ENCODE results near the gene GLIS1. TPM values are rescaled to one million over a fixed set of nuclear protein-coding genes. Genes with fewer than 3 reads are reported as not detected.

The GLIS1 gene
- total RNA-seq, 2 donors from 2014 or later: not detected

GRCh38 chr1:53689736-53690326 lies 49.1 kb downstream of the GLIS1 start:
- Mint-ChIP-seq H3K4me3 (no peak overlapping the region), H3K27ac (no peak overlapping the region), H3K9me3 (no peaks in the 10 kb centered on the region), H3K36me3 (no peaks in the 10 kb centered on the region), H3K27me3 (peaks cover 20% of the 10 kb centered on the region in 2 donors), H3K4me1 (ENCODE audit: low read depth in 2 of 2) (no peaks in the 10 kb centered on the region)
- no peak for ATAC-seq
- no peak for DNase-seq (ENCODE audit: low spot score)

- H3K4me1 Mint-ChIP-seq (ENCODE audit: low read depth in 2 of 2): no peaks in the 10 kb centered on the region
- H3K4me3 Mint-ChIP-seq: no peak overlapping the region
- no peak for DNase-seq (ENCODE audit: low spot score)
- no peak overlapping the region for H3K27ac Mint-ChIP-seq
- no peaks in the 10 kb centered on the region for H3K36me3 Mint-ChIP-seq
- ATAC-seq: no peak
- no peaks in the 10 kb centered on the region for H3K9me3 Mint-ChIP-seq
- H3K27me3 Mint-ChIP-seq: peaks cover 22 to 25% of the 10 kb centered on the region in 2 donors
Observed at GRCh38 chr1:53689223-53689622, 49.7 kb downstream of the GLIS1 start.

- Mint-ChIP-seq H3K9me3 (no peaks in the 10 kb centered on the region), H3K27me3 (peaks cover 22 to 25% of the 10 kb centered on the region in 2 donors), H3K27ac (no peak overlapping the region), H3K4me3 (no peak overlapping the region), H3K4me1 (ENCODE audit: low read depth in 2 of 2) (no peaks in the 10 kb centered on the region), H3K36me3 (no peaks in the 10 kb centered on the region)
- ATAC-seq: no peak
- DNase-seq (ENCODE audit: low spot score): no peak
Observed at GRCh38 chr1:53688381-53689102, 50.4 kb downstream of the GLIS1 start.

- Mint-ChIP-seq H3K27ac (no peak overlapping the region), H3K4me1 (ENCODE audit: low read depth in 2 of 2) (no peaks in the 10 kb centered on the region), H3K4me3 (no peak overlapping the region), H3K36me3 (no peaks in the 10 kb centered on the region), H3K27me3 (peaks cover 24 to 26% of the 10 kb centered on the region in 2 donors), H3K9me3 (no peaks in the 10 kb centered on the region)
- DNase-seq (ENCODE audit: low spot score): no peak
- no peak for ATAC-seq
Observed at GRCh38 chr1:53687901-53688300, 51.1 kb downstream of the GLIS1 start.

GRCh38 chr1:53687426-53687825 lies 51.5 kb downstream of the GLIS1 start:
- no peak for DNase-seq (ENCODE audit: low spot score)
- Mint-ChIP-seq H3K36me3 (no peaks in the 10 kb centered on the region), H3K27ac (no peak overlapping the region), H3K27me3 (peaks cover 29% of the 10 kb centered on the region in 2 donors), H3K9me3 (no peaks in the 10 kb centered on the region), H3K4me1 (ENCODE audit: low read depth in 2 of 2) (no peaks in the 10 kb centered on the region), H3K4me3 (no peak overlapping the region)
- no peak for ATAC-seq

- Mint-ChIP-seq H3K9me3 (no peaks in the 10 kb centered on the region), H3K27me3 (peaks cover 32 to 33% of the 10 kb centered on the region in 2 donors), H3K4me3 (no peak overlapping the region), H3K27ac (no peak overlapping the region), H3K36me3 (no peaks in the 10 kb centered on the region), H3K4me1 (ENCODE audit: low read depth in 2 of 2) (peaks cover 0 to 2% of the 10 kb centered on the region in 2 donors)
- ATAC-seq: no peak
- DNase-seq (ENCODE audit: low spot score): no peak
Observed at GRCh38 chr1:53686965-53687267, 52.0 kb downstream of the GLIS1 start.

GRCh38 chr1:53686091-53686964 lies 52.6 kb downstream of the GLIS1 start:
- H3K9me3 Mint-ChIP-seq: no peaks in the 10 kb centered on the region
- H3K4me1 Mint-ChIP-seq (ENCODE audit: low read depth in 2 of 2): peaks cover 0 to 3% of the 10 kb centered on the region in 2 donors
- no peaks in the 10 kb centered on the region for H3K36me3 Mint-ChIP-seq
- no peak overlapping the region for H3K27ac Mint-ChIP-seq
- no peak for DNase-seq (ENCODE audit: low spot score)
- ATAC-seq: no peak
- peaks cover 31 to 37% of the 10 kb centered on the region in 2 donors for H3K27me3 Mint-ChIP-seq
- H3K4me3 Mint-ChIP-seq: no peak overlapping the region

- Mint-ChIP-seq H3K4me1 (ENCODE audit: low read depth in 2 of 2) (peaks cover 0 to 3% of the 10 kb centered on the region in 2 donors), H3K27ac (no peak overlapping the region), H3K9me3 (no peaks in the 10 kb centered on the region), H3K4me3 (no peak overlapping the region), H3K27me3 (peaks cover 33 to 37% of the 10 kb centered on the region in 2 donors), H3K36me3 (no peaks in the 10 kb centered on the region)
- ATAC-seq: no peak
- DNase-seq (ENCODE audit: low spot score): no peak
Observed at GRCh38 chr1:53685272-53686051, 53.5 kb downstream of the GLIS1 start.

- Mint-ChIP-seq H3K27ac (no peak overlapping the region), H3K36me3 (no peaks in the 10 kb centered on the region)
Observed at GRCh38 chr1:53684741-53685140, 54.2 kb downstream of the GLIS1 start.

GRCh38 chr1:53683986-53684740 lies 54.8 kb downstream of the GLIS1 start:
- ATAC-seq (no peak), DNase-seq (ENCODE audit: low spot score) (no peak)
- Mint-ChIP-seq H3K4me1 (ENCODE audit: low read depth in 2 of 2) (peaks cover 0 to 3% of the 10 kb centered on the region in 2 donors), H3K4me3 (no peak overlapping the region), H3K27ac (no peak overlapping the region), H3K27me3 (peaks cover 33 to 37% of the 10 kb centered on the region in 2 donors), H3K9me3 (no peaks in the 10 kb centered on the region), H3K36me3 (no peaks in the 10 kb centered on the region)

More at GRCh38 chr1:53684741-53685140, 54.2 kb downstream of the GLIS1 start:
- ATAC-seq (no peak), DNase-seq (ENCODE audit: low spot score) (no peak)
- Mint-ChIP-seq H3K9me3 (no peaks in the 10 kb centered on the region), H3K27me3 (peaks cover 33 to 37% of the 10 kb centered on the region in 2 donors), H3K4me1 (ENCODE audit: low read depth in 2 of 2) (peaks cover 0 to 3% of the 10 kb centered on the region in 2 donors), H3K4me3 (no peak overlapping the region)

- no peak overlapping the region for H3K4me3 Mint-ChIP-seq
- peaks cover 33 to 37% of the 10 kb centered on the region in 2 donors for H3K27me3 Mint-ChIP-seq
- no peak overlapping the region for H3K27ac Mint-ChIP-seq
- DNase-seq (ENCODE audit: low spot score) (no peak), ATAC-seq (no peak)
- no peaks in the 10 kb centered on the region for H3K9me3 Mint-ChIP-seq
- H3K36me3 Mint-ChIP-seq: no peaks in the 10 kb centered on the region
- H3K4me1 Mint-ChIP-seq (ENCODE audit: low read depth in 2 of 2): peaks cover 0 to 3% of the 10 kb centered on the region in 2 donors
Observed at GRCh38 chr1:53682881-53683280, 56.1 kb downstream of the GLIS1 start.

GRCh38 chr1:53681977-53682685 lies 56.8 kb downstream of the GLIS1 start:
- ATAC-seq (no peak), DNase-seq (ENCODE audit: low spot score) (no peak)
- H3K9me3 Mint-ChIP-seq: no peaks in the 10 kb centered on the region
- no peak overlapping the region for H3K27ac Mint-ChIP-seq
- H3K4me1 Mint-ChIP-seq (ENCODE audit: low read depth in 2 of 2): peaks cover 0 to 3% of the 10 kb centered on the region in 2 donors
- no peaks in the 10 kb centered on the region for H3K36me3 Mint-ChIP-seq
- H3K27me3 Mint-ChIP-seq: peaks cover 35 to 37% of the 10 kb centered on the region in 2 donors
- H3K4me3 Mint-ChIP-seq: no peak overlapping the region

Data from natural killer cell treated with Interleukin-12 subunit alpha and Interleukin-12 subunit beta and Interleukin-15 and Interleukin-18, amount 100 ng/mL, for 72 hours (primary cell).